Coronary artery (tissue), 2 donors: ENCODE data around the gene ZKSCAN4.

ENCODE experiments used
- DNase-seq: peaks from one replicate; pipeline ENCODE4 v3.0.0-alpha.2; 2017; ENCODE audit warnings: low spot score
- H3K27ac ChIP-seq, 2 donors: fragments of 200-600 bp; sonication (generic); one replicate each; pipeline ENCODE4 v1.5.1; 2016 to 2019
- H3K4me3 ChIP-seq: fragments of 200-600 bp; sonication (generic); 2 replicates; pipeline ENCODE4 v1.5.1; 2016; ENCODE audit warnings: mild to moderate bottlenecking, moderate library complexity
- TF ChIP-seq, protein P1 (sequence below): fragments of 200-600 bp; sonication (generic); IDR thresholded peaks from one replicate; pipeline ENCODE4 v1.5.1; 2019; ENCODE audit warnings: antibody characterized with exemption

ZKSCAN4 gene

GRCh38 chr6:28264834-28265401, 12.8 kb upstream of the ZKSCAN4 start:
- TF ChIP-seq, protein P1, sequence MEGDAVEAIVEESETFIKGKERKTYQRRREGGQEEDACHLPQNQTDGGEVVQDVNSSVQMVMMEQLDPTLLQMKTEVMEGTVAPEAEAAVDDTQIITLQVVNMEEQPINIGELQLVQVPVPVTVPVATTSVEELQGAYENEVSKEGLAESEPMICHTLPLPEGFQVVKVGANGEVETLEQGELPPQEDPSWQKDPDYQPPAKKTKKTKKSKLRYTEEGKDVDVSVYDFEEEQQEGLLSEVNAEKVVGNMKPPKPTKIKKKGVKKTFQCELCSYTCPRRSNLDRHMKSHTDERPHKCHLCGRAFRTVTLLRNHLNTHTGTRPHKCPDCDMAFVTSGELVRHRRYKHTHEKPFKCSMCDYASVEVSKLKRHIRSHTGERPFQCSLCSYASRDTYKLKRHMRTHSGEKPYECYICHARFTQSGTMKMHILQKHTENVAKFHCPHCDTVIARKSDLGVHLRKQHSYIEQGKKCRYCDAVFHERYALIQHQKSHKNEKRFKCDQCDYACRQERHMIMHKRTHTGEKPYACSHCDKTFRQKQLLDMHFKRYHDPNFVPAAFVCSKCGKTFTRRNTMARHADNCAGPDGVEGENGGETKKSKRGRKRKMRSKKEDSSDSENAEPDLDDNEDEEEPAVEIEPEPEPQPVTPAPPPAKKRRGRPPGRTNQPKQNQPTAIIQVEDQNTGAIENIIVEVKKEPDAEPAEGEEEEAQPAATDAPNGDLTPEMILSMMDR: no peak
- H3K27ac ChIP-seq: no peak overlapping the region
- DNase-seq: no peak
- H3K4me3 ChIP-seq: no peak overlapping the region

DNA sequence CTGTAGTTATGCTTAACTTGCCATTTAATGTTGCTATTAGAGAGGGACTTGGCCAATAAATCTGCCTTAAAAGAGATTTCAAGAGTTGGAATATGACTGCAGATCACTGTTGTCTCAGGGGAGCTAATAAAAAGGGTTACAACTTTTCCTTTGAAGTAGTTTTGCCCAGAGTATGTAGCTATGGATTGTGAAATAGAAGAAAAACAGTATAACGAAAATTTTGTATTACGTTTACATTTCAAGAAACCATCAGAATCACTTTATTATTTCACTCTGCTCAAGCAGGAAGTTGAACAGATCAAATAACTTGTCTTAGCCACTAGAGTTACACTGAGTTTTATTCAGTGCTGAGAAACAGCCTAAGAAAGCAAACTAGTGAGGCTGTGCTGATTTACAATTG, 11.9 kb upstream of the ZKSCAN4 start:
- TF ChIP-seq, protein P1: no peak
- Histone ChIP-seq H3K27ac (no peak overlapping the region), H3K4me3 (no peak overlapping the region)
- DNase-seq: no peak

- Histone ChIP-seq H3K4me3 (peak within 1 kb of the TSS; percentile 71), H3K27ac (peak within 1 kb of the TSS in 1 of 2 donors; percentile 24)
- TF ChIP-seq, protein P1: no peak
- DNase-seq: peak; percentile 81
Measured at GRCh38 chr6:28258877-28259777, 7.1 kb upstream of the ZKSCAN4 start, which contains the start of gene NKAPL. Gene NKAPL (plus strand): TSS chr6:28259297. CDS start chr6:28259372, 75 bp downstream.

DNA sequence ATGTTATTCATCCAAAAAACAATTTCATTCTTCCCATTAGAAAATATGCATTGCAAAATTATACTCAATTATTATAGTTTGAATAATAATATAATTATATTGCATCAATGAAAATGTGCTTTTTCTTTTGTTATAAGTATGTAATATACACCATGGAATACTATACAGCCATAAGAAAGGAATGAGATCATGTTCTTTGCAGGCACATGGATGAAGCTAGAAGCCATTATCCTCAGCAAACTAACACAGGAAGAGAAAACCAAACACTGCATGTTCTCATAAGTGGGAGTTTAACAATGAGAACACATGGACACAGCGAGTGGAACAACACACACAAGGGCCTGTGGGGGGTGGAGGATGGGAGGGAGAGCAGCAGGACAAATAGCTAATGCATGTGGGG, 5.0 kb upstream of the ZKSCAN4 start:
- TF ChIP-seq, protein P1: no peak
- H3K4me3 ChIP-seq: no peak overlapping the region
- H3K27ac ChIP-seq: no peak overlapping the region
- no peak for DNase-seq

- DNase-seq: no peak
- H3K4me3 ChIP-seq: no peak overlapping the region
- TF ChIP-seq, protein P1: no peak
- peak overlapping the region in 1 of 2 donors; percentile 48 for H3K27ac ChIP-seq
Measured at GRCh38 chr6:28254121-28254519, 2.1 kb upstream of the ZKSCAN4 start.

- peak overlapping the region; percentile 85 for H3K4me3 ChIP-seq
- H3K27ac ChIP-seq: peak overlapping the region; percentile 18 to 63
- TF ChIP-seq, protein P1: no peak
- DNase-seq: no peak
Measured at GRCh38 chr6:28251661-28252008, 434 bp downstream of the ZKSCAN4 start.
